Trophoblast cell (in vitro differentiated cells and primary cell): ENCODE data around the gene PRM3.

Experiments
- DNase-seq, 2 donors: peaks; one replicate each; pipeline ENCODE4 v3.0.0-alpha.2; 2016
- H2AFZ ChIP-seq: 2 replicates; pipeline ENCODE4 v1.6.1; 2013; ENCODE audit warnings: low read length, moderate library complexity, mild to moderate bottlenecking; ENCODE audit not compliant: insufficient read depth, poor library complexity
- H2AK5ac ChIP-seq: 2 replicates; pipeline ENCODE4 v1.6.1; 2013; ENCODE audit warnings: mild to moderate bottlenecking, low read length
- H2BK120ac ChIP-seq: 2 replicates; pipeline ENCODE4 v1.6.1; 2013; ENCODE audit warnings: low read length, mild to moderate bottlenecking, moderate library complexity; ENCODE audit not compliant: insufficient read depth, poor library complexity
- H2BK12ac ChIP-seq: 2 replicates; pipeline ENCODE4 v1.6.1; 2013; ENCODE audit warnings: mild to moderate bottlenecking, low read length, moderate library complexity
- H2BK5ac ChIP-seq: 2 replicates; pipeline ENCODE4 v1.6.1; 2013; ENCODE audit warnings: low read length, low read depth, moderate library complexity, mild to moderate bottlenecking; ENCODE audit not compliant: poor library complexity
- H3K14ac ChIP-seq: 2 replicates; pipeline ENCODE4 v1.6.1; 2013; ENCODE audit warnings: mild to moderate bottlenecking, low read length
- H3K18ac ChIP-seq: 2 replicates; pipeline ENCODE4 v1.6.1; 2013; ENCODE audit warnings: mild to moderate bottlenecking, low read length
- H3K23ac ChIP-seq: 2 replicates; pipeline ENCODE4 v1.6.1; 2013; ENCODE audit warnings: low read length
- H3K27ac ChIP-seq: 2 replicates; pipeline ENCODE4 v1.5.1; 2013; ENCODE audit warnings: low read depth, mild to moderate bottlenecking, inconsistent platforms, low read length, moderate library complexity
- H3K27me3 ChIP-seq: 2 replicates; pipeline ENCODE4 v1.6.1; 2013; ENCODE audit warnings: inconsistent platforms, mild to moderate bottlenecking, low read length, moderate library complexity; ENCODE audit not compliant: insufficient read depth
- H3K36me3 ChIP-seq, 2 experiments: 1 replicate in 1 of 2; 2 replicates in 1 of 2; pipeline ENCODE4 v1.6.1; 2013; ENCODE audit warnings: low read length in 2 of 2, mild to moderate bottlenecking in 2 of 2, moderate library complexity in 1 of 2; ENCODE audit not compliant: insufficient read depth in 2 of 2, control insufficient read depth in 1 of 2
- H3K4ac ChIP-seq: 2 replicates; pipeline ENCODE4 v1.6.1; 2013; ENCODE audit warnings: low read depth, mild to moderate bottlenecking, low read length, moderate library complexity
- H3K4me1 ChIP-seq, 2 experiments: 1 replicate in 1 of 2; 2 replicates in 1 of 2; pipeline ENCODE4 v1.6.1; 2013; ENCODE audit warnings: low read length in 2 of 2, mild to moderate bottlenecking in 2 of 2, moderate library complexity in 1 of 2; ENCODE audit not compliant: insufficient read depth in 2 of 2, control insufficient read depth in 1 of 2
- H3K4me2 ChIP-seq: 2 replicates; pipeline ENCODE4 v1.6.1; 2013; ENCODE audit warnings: inconsistent platforms, mild to moderate bottlenecking, low read length, moderate library complexity
- H3K4me3 ChIP-seq: 2 replicates; pipeline ENCODE4 v1.5.1; 2013; ENCODE audit warnings: mild to moderate bottlenecking, low read depth, low read length, inconsistent platforms
- H3K79me1 ChIP-seq: one replicate; pipeline ENCODE4 v1.6.1; 2013; ENCODE audit warnings: low read length
- H3K79me2 ChIP-seq: 2 replicates; pipeline ENCODE4 v1.6.1; 2013; ENCODE audit warnings: low read length, mild to moderate bottlenecking; ENCODE audit not compliant: control insufficient read depth, insufficient read depth, poor library complexity
- H3K9ac ChIP-seq: 2 replicates; pipeline ENCODE4 v1.6.1; 2013; ENCODE audit warnings: mild to moderate bottlenecking, low read length
- H3K9me3 ChIP-seq: 2 replicates; pipeline ENCODE4 v1.6.1; 2013; ENCODE audit warnings: low read depth, mild to moderate bottlenecking, control low read depth, inconsistent platforms, low read length; ENCODE audit not compliant: insufficient read depth
- H4K12ac ChIP-seq: 2 replicates; pipeline ENCODE4 v1.6.1; 2013; ENCODE audit warnings: low read depth, mild to moderate bottlenecking, low read length, moderate library complexity
- H4K8ac ChIP-seq: 2 replicates; pipeline ENCODE4 v1.6.1; 2013; ENCODE audit warnings: low read depth, mild to moderate bottlenecking, low read length, moderate library complexity
- H4K91ac ChIP-seq: one replicate; pipeline ENCODE4 v1.6.1; 2013; ENCODE audit warnings: low read depth, mild to moderate bottlenecking, low read length, moderate library complexity
- WGBS: extraction: QIAGEN DNeasy Blood & Tissue Kit; methylation state at CpG from one replicate; pipeline ENCODE4 v1.1.7; 2013; ENCODE audit warnings: missing lambda C conversion rate; ENCODE audit not compliant: insufficient read length, insufficient coverage; ENCODE audit errors: extremely low coverage; 5-methylcytosine and 5-hydroxymethylcytosine counted together

Gene PRM3

GRCh38 chr16:11319529-11320146 is 46.2 kb upstream of the PRM3 start:
- Histone ChIP-seq H2AFZ (no peak overlapping the region), H3K4me1 (peaks cover 21 to 32% of the 10 kb centered on the region in 2 experiments), H3K27ac (no peak overlapping the region), H2BK5ac (no peak overlapping the region), H4K8ac (no peak overlapping the region), H3K9ac (no peak overlapping the region), H3K23ac (no peak overlapping the region), H3K4ac (no peak overlapping the region), H3K36me3 (no peaks in the 10 kb centered on the region), H3K27me3 (no peaks in the 10 kb centered on the region), H4K12ac (no peak overlapping the region), H3K4me2 (no peak overlapping the region), H3K4me3 (no peak overlapping the region), H3K14ac (no peak overlapping the region), H2BK120ac (no peak overlapping the region), H3K9me3 (no peaks in the 10 kb centered on the region), H3K79me1 (peaks cover 19% of the 10 kb centered on the region), H3K79me2 (peaks cover 2% of the 10 kb centered on the region), H3K18ac (no peak overlapping the region), H4K91ac (peak overlapping the region; percentile 34), H2BK12ac (peak overlapping the region; percentile 45), H2AK5ac (peak overlapping the region; percentile 22)
- no peak for DNase-seq
- WGBS = no CpG with 5 or more reads among the region's 8 CpGs

- Histone ChIP-seq H3K4me3 (no peak overlapping the region), H2BK12ac (peak overlapping the region; percentile 37), H4K91ac (peak overlapping the region; percentile 10), H4K12ac (no peak overlapping the region), H2BK5ac (peak overlapping the region; percentile 4), H3K14ac (peak overlapping the region; percentile 6), H2BK120ac (peak overlapping the region; percentile 60), H3K4me2 (no peak overlapping the region), H3K79me2 (peaks cover 2% of the 10 kb centered on the region), H3K27me3 (no peaks in the 10 kb centered on the region), H3K9me3 (no peaks in the 10 kb centered on the region), H3K36me3 (no peaks in the 10 kb centered on the region), H3K9ac (no peak overlapping the region), H3K4ac (no peak overlapping the region), H2AFZ (no peak overlapping the region), H3K27ac (no peak overlapping the region), H3K23ac (no peak overlapping the region), H3K18ac (peak overlapping the region; percentile 33), H3K4me1 (peaks cover 28 to 39% of the 10 kb centered on the region in 2 experiments), H2AK5ac (peak overlapping the region; percentile 11), H3K79me1 (peaks cover 26% of the 10 kb centered on the region), H4K8ac (no peak overlapping the region)
- no peak for DNase-seq
- WGBS = no CpG with 5 or more reads among the region's 8 CpGs
These were observed 45.4 kb upstream of the PRM3 start for GRCh38 chr16:11318817-11319216.

- H3K4me3 ChIP-seq = no peak overlapping the region
- peak overlapping the region; percentile 66 for H2AK5ac ChIP-seq
- H3K4me1 ChIP-seq = peaks cover 45 to 51% of the 10 kb centered on the region in 2 experiments
- peak overlapping the region; percentile 14 for H3K4ac ChIP-seq
- no peaks in the 10 kb centered on the region for H3K27me3 ChIP-seq
- no peak overlapping the region for H3K23ac ChIP-seq
- peaks cover 4% of the 10 kb centered on the region for H3K79me2 ChIP-seq
- H3K9ac ChIP-seq = no peak overlapping the region
- H2BK120ac ChIP-seq = peak overlapping the region; percentile 84
- peak overlapping the region; percentile 52 for H3K4me2 ChIP-seq
- H2BK12ac ChIP-seq = peak overlapping the region; percentile 97
- H2BK5ac ChIP-seq = peak overlapping the region; percentile 89
- H4K12ac ChIP-seq = peak overlapping the region; percentile 37
- H3K9me3 ChIP-seq = no peaks in the 10 kb centered on the region
- no peak overlapping the region for H2AFZ ChIP-seq
- H3K18ac ChIP-seq = peak overlapping the region; percentile 89
- H3K27ac ChIP-seq = peak overlapping the region; percentile 74
- H3K14ac ChIP-seq = peak overlapping the region; percentile 89
- peak in 1 of 2 donors; percentile 46 for DNase-seq
- peaks cover 38% of the 10 kb centered on the region for H3K79me1 ChIP-seq
- H4K91ac ChIP-seq = peak overlapping the region; percentile 96
- WGBS = no CpG with 5 or more reads among the region's 23 CpGs
- H3K36me3 ChIP-seq = no peaks in the 10 kb centered on the region
- H4K8ac ChIP-seq = peak overlapping the region; percentile 68
These were observed 43.0 kb upstream of the PRM3 start for GRCh38 chr16:11316331-11317015.

GRCh38 chr16:11315510-11315909 is 42.1 kb upstream of the PRM3 start:
- H3K9me3 ChIP-seq = no peaks in the 10 kb centered on the region
- peak overlapping the region; percentile 52 for H3K4me2 ChIP-seq
- no peak overlapping the region for H3K4ac ChIP-seq
- peak overlapping the region; percentile 96 for H4K91ac ChIP-seq
- peak overlapping the region; percentile 89 for H3K14ac ChIP-seq
- H2AFZ ChIP-seq = no peak overlapping the region
- H4K12ac ChIP-seq = no peak overlapping the region
- peak overlapping the region; percentile 84 for H2BK120ac ChIP-seq
- no peak overlapping the region for H2AK5ac ChIP-seq
- H2BK5ac ChIP-seq = peak overlapping the region; percentile 89
- no peak overlapping the region for H3K23ac ChIP-seq
- no peaks in the 10 kb centered on the region for H3K36me3 ChIP-seq
- peaks cover 45 to 53% of the 10 kb centered on the region in 2 experiments for H3K4me1 ChIP-seq
- H3K9ac ChIP-seq = no peak overlapping the region
- peaks cover 4% of the 10 kb centered on the region for H3K79me2 ChIP-seq
- peak overlapping the region; percentile 74 for H3K27ac ChIP-seq
- H3K27me3 ChIP-seq = no peaks in the 10 kb centered on the region
- WGBS = no CpG with 5 or more reads among the region's 13 CpGs
- no peak overlapping the region for H3K4me3 ChIP-seq
- H2BK12ac ChIP-seq = peak overlapping the region; percentile 73
- peaks cover 38% of the 10 kb centered on the region for H3K79me1 ChIP-seq
- H4K8ac ChIP-seq = peak overlapping the region; percentile 56
- peak overlapping the region; percentile 53 for H3K18ac ChIP-seq
- DNase-seq = peak; percentile 73 to 79
